Thyroid gland (tissue), 4 donors: ENCODE measurements around the gene RIPK4. TPM values are rescaled to one million over a fixed set of nuclear protein-coding genes. Genes with fewer than 3 reads are reported as not detected.

Experiments
- DNase-seq, 2 donors: peaks; one replicate each; pipeline ENCODE4 v3.0.0-alpha.2; 2019
- H3K27ac ChIP-seq, 3 donors: fragments of 200-600 bp; sonication (generic); 1 replicate in 2 of 3; 2 replicates in 1 of 3; pipeline ENCODE4 v1.5.1; 2016 to 2019; ENCODE audit warnings: mild to moderate bottlenecking in 1 of 3, moderate library complexity in 1 of 3
- H3K27me3 ChIP-seq: fragments of 200-600 bp; sonication (generic); one replicate; pipeline ENCODE4 v1.5.1; 2019
- H3K36me3 ChIP-seq, 2 donors: fragments of 200-600 bp; sonication (generic); one replicate each; pipeline ENCODE4 v1.5.1; 2016 to 2019
- H3K4me1 ChIP-seq, 2 donors: fragments of 200-600 bp; sonication (generic); one replicate each; pipeline ENCODE4 v1.5.1; 2017 to 2019
- H3K4me3 ChIP-seq, 3 donors: fragments of 200-600 bp; sonication (generic); replicated peaks in 1 of 3; 1 replicate in 2 of 3; 2 replicates in 1 of 3; pipeline ENCODE4 v1.5.1; 2016; ENCODE audit warnings: mild to moderate bottlenecking in 1 of 3
- H3K9me3 ChIP-seq: fragments of 200-600 bp; sonication (generic); one replicate; pipeline ENCODE4 v1.5.1; 2017
- CTCF ChIP-seq, 6 experiments: fragments of 200-600 bp in 3 of 6; fragments of 450-650 bp in 3 of 6; sonication (generic) in 3 of 6; IDR thresholded peaks; one replicate each; pipeline ENCODE4 v1.5.1; 2016 to 2019; ENCODE audit warnings: antibody characterized with exemption in 6 of 6, mild to moderate bottlenecking in 2 of 6, inconsistent platforms in 1 of 6, moderate library complexity in 1 of 6
- POLR2A ChIP-seq, 2 donors: fragments of 450-650 bp; IDR thresholded peaks; one replicate each; pipeline ENCODE4 v1.6.1; 2017; ENCODE audit warnings: antibody characterized with exemption in 2 of 2, mild to moderate bottlenecking in 2 of 2, moderate library complexity in 1 of 2
- WGBS, 2 donors: methylation state at CpG; one replicate each; pipeline ENCODE4 v1.1.5; 2017; 5-methylcytosine and 5-hydroxymethylcytosine counted together
- intact Hi-C: fragments of 100-400 bp; cut with DNase I; formaldehyde crosslinking; loops from one replicate; pipeline ENCODE4 v1.15.1; 2023
- total RNA-seq, 4 donors: library from RNA; depleted of rRNA; stranded (reverse); fragments of >200 nt; gene quantifications; one replicate each; pipeline ENCODE4 v1.2.3, GENCODE V29; 2016

The RIPK4 gene
- total RNA-seq, 4 donors from 2014 or later = 15.3 to 24.7 (median 22.6) TPM

GRCh38 chr21:41768437-41769042 is 1.7 kb upstream of the RIPK4 start:
- intact Hi-C loops = no loop called here
- DNase-seq = peak; percentile 63 to 71
- no peaks in the 10 kb centered on the region for H3K36me3 ChIP-seq
- WGBS, 2 donors = 3% methylated on average over 17 of the region's 17 CpGs
- peak overlapping the region in 1 of 3 donors; percentile 14 for H3K4me3 ChIP-seq
- no peaks in the 10 kb centered on the region for H3K9me3 ChIP-seq
- peak in 1 of 2 donors; percentile 58 for TF ChIP-seq POLR2A (IDR thresholded peaks at IDR 0.05)
- peak in 2 of 6 experiments; percentile 26 to 33 for TF ChIP-seq CTCF (IDR thresholded peaks at IDR 0.05)
- H3K4me1 ChIP-seq = peaks cover 20 to 31% of the 10 kb centered on the region in 2 donors
- H3K27me3 ChIP-seq = no peaks in the 10 kb centered on the region
- H3K27ac ChIP-seq = peak overlapping the region; percentile 52 to 86 (median 72)

- peak; percentile 56 to 64 for DNase-seq
- H3K9me3 ChIP-seq = no peaks in the 10 kb centered on the region
- WGBS, 2 donors = 4% methylated on average over 26 of the region's 26 CpGs
- H3K4me1 ChIP-seq = peaks cover 24 to 34% of the 10 kb centered on the region in 2 donors
- H3K36me3 ChIP-seq = no peaks in the 10 kb centered on the region
- TF ChIP-seq POLR2A (IDR thresholded peaks at IDR 0.05) (peak in 1 of 2 donors; percentile 73), CTCF (IDR thresholded peaks at IDR 0.05) (no peak)
- intact Hi-C loops = no loop called here
- peak overlapping the region; percentile 52 to 86 (median 72) for H3K27ac ChIP-seq
- H3K27me3 ChIP-seq = no peaks in the 10 kb centered on the region
- peak overlapping the region in 1 of 3 donors; percentile 14 for H3K4me3 ChIP-seq
Measured at GRCh38 chr21:41767606-41768436, 969 bp upstream of the RIPK4 start.

GRCh38 chr21:41765973-41766882 is 624 bp downstream of the RIPK4 start:
- no peaks in the 10 kb centered on the region for H3K36me3 ChIP-seq
- H3K4me1 ChIP-seq = peaks cover 40 to 47% of the 10 kb centered on the region in 2 donors
- peak overlapping the region; percentile 69 to 86 (median 72) for H3K27ac ChIP-seq
- intact Hi-C loops = no loop called here
- no peak for TF ChIP-seq POLR2A (IDR thresholded peaks at IDR 0.05)
- TF ChIP-seq CTCF (IDR thresholded peaks at IDR 0.05) = no peak
- peak; percentile 45 to 52 for DNase-seq
- H3K4me3 ChIP-seq = peak overlapping the region; percentile 58 to 83 (median 70)
- 12 to 15% methylated on average over 42 to 54 of the region's 88 CpGs for WGBS, 2 donors
- no peaks in the 10 kb centered on the region for H3K27me3 ChIP-seq
- H3K9me3 ChIP-seq = no peaks in the 10 kb centered on the region

- Histone ChIP-seq H3K4me3 (peak overlapping the region in 1 of 3 donors; percentile 83), H3K36me3 (no peaks in the 10 kb centered on the region), H3K4me1 (peaks cover 48 to 55% of the 10 kb centered on the region in 2 donors), H3K9me3 (no peaks in the 10 kb centered on the region), H3K27me3 (no peaks in the 10 kb centered on the region), H3K27ac (no peak overlapping the region)
- no peak for TF ChIP-seq CTCF (IDR thresholded peaks at IDR 0.05)
- no peak for TF ChIP-seq POLR2A (IDR thresholded peaks at IDR 0.05)
- intact Hi-C loops = no loop called here
- no peak for DNase-seq
- WGBS, 2 donors = 81 to 82% methylated on average over 11 of the region's 11 CpGs
Measured at GRCh38 chr21:41765420-41765821, 1.4 kb downstream of the RIPK4 start.
